HFF-Myc (cell line): Measurements from ENCODE around the gene RBMXL2.

ENCODE experiments used
- DNase-seq: peaks from one replicate; pipeline ENCODE4 v3.0.0-alpha.2; 2011; ENCODE audit warnings: low read depth; ENCODE audit errors: extremely low read depth
- H3K4me3 ChIP-seq: replicated peaks from 2 replicates; pipeline ENCODE4 v1.5.1; 2011; ENCODE audit warnings: low read depth, mild to moderate bottlenecking, control low read depth, low read length
- TF ChIP-seq, protein P1 (sequence below): IDR thresholded peaks from 2 replicates; pipeline ENCODE4 v1.5.1; 2012; ENCODE audit warnings: mild to moderate bottlenecking, low read depth, low read length, control low read depth; ENCODE audit errors: missing control alignments

Gene RBMXL2

DNA sequence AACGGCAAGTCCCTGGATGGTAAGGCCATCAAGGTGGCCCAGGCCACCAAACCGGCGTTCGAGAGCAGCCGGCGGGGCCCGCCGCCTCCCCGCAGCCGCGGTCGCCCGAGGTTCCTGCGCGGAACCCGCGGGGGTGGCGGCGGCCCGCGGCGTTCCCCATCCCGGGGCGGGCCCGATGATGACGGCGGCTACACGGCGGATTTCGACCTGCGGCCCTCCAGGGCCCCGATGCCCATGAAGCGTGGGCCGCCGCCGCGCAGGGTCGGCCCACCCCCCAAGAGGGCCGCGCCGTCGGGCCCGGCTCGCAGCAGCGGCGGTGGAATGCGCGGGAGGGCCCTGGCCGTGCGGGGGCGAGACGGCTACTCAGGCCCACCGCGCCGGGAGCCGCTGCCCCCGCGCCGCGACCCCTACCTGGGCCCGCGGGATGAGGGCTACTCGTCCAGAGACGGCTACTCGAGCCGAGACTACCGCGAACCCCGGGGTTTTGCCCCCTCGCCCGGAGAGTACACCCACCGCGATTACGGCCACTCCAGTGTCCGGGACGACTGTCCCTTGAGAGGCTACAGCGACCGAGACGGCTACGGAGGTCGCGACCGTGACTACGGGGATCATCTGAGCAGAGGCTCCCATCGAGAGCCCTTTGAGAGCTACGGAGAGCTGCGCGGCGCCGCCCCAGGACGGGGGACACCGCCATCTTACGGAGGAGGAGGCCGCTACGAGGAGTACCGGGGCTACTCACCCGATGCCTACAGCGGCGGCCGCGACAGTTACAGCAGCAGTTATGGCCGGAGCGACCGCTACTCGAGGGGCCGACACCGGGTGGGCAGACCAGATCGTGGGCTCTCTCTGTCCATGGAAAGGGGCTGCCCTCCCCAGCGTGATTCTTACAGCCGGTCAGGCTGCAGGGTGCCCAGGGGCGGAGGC is 792 bp downstream of the RBMXL2 start:
- DNase-seq: no peak
- TF ChIP-seq, protein P1, sequence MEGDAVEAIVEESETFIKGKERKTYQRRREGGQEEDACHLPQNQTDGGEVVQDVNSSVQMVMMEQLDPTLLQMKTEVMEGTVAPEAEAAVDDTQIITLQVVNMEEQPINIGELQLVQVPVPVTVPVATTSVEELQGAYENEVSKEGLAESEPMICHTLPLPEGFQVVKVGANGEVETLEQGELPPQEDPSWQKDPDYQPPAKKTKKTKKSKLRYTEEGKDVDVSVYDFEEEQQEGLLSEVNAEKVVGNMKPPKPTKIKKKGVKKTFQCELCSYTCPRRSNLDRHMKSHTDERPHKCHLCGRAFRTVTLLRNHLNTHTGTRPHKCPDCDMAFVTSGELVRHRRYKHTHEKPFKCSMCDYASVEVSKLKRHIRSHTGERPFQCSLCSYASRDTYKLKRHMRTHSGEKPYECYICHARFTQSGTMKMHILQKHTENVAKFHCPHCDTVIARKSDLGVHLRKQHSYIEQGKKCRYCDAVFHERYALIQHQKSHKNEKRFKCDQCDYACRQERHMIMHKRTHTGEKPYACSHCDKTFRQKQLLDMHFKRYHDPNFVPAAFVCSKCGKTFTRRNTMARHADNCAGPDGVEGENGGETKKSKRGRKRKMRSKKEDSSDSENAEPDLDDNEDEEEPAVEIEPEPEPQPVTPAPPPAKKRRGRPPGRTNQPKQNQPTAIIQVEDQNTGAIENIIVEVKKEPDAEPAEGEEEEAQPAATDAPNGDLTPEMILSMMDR: no peak
- no peak overlapping the region for H3K4me3 ChIP-seq

DNA sequence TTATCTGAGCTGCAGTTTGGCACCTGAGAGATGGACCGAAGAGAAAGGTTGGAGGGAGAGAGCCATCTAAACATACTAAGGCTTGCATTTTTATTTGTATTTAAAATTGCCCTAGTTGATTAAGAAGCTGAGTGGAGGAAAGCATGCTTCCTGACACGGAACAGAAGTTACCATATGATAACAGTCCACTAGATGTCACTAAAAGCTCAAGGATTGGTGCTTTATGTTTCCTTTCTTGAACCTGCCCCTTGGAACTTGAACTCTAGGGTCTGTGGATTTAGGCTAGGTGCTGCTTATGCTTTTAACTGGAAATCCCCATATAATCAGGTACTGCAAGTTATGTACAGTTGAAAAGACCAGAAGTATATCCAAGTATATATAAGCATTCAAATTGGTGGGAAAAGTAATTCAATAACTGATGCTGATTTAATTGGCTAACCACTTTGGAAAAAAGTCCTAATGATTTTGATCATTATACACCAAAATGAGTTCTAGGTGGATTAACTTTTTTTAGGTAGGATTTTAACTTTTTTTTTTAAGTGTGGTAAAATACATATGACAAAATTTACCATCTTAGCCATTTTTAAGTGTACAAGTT is 9.5 kb downstream of the RBMXL2 start:
- TF ChIP-seq, protein P1: peak; percentile 36
- no peak overlapping the region for H3K4me3 ChIP-seq
- peak; percentile 17 for DNase-seq

DNA sequence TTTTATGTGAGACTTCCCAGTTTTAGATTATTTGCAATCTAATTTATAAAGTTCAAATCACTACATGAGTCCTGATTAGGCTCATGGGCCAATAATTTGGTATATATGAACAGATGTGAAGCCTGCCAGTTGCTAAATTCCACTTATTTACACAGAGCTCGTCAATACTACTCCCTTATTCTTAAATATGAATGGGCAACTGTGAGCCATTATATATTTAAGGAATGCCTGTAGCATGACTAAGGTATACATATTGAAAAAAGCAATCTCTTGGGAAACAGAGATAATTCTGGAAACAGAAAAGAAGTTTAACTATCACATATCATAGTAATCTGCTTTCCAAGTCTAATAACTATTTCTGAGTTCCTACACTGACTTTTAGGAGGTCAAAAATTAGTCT is 27.0 kb downstream of the RBMXL2 start:
- TF ChIP-seq, protein P1: no peak
- H3K4me3 ChIP-seq: no peak overlapping the region
- DNase-seq: no peak

DNA sequence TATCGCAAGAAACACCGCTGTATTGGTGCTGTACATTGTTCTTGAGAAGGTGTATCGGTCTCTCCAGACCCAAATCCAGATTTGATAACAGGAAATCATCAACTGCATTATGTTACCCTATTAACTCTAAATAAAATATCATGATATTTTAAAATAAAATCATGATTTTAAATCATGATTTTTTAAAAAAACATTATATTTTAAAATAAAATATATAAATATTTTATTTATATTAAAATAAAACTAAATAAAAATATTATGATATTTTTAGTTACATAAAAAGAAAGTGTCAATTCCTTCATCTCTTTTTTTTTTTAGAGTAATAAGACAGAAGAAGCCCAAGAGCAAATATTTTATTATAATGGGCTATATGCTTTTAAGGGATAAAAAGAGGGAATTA is 27.6 kb downstream of the RBMXL2 start:
- H3K4me3 ChIP-seq: no peak overlapping the region
- TF ChIP-seq, protein P1: no peak
- no peak for DNase-seq

DNA sequence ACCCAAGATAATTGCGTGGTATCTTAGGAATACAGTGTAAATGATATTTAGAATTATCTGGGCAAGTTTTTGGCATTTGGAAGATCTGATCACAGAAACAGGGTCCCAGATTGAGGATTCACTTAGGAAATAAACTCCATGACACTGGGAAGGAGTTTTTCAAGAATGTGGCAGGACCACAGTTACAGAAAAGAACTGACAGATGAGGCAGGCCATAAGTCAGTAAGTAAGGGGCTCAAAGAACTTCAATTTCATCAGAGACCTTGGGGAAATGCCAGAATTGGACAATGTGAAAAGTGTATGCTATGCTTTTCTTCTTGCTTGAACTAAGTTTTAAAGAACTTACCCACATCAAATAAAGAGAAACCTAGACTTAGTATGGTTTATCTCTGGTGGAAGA is 49.3 kb downstream of the RBMXL2 start:
- DNase-seq: no peak
- TF ChIP-seq, protein P1: no peak
- no peak overlapping the region for H3K4me3 ChIP-seq
